ENCODE measurements around the gene TFAP2B. TPM values are rescaled to one million over a fixed set of nuclear protein-coding genes. Genes with fewer than 3 reads are reported as not detected.

TFAP2B gene
- total RNA-seq, 4 donors from 2014 or later = not detected

- intact Hi-C loops (cut with DNase I) = no loop called here
- no peaks in the 10 kb centered on the region for H3K9me3 ChIP-seq
- no peak overlapping the region for H3K27ac ChIP-seq
- WGBS, 2 donors = 4 to 11% methylated on average over 15 of the region's 15 CpGs
- no peak for DNase-seq
- no peaks in the 10 kb centered on the region for H3K4me1 ChIP-seq
- TF ChIP-seq CTCF (IDR thresholded peaks at IDR 0.05) (no peak), POLR2A (IDR thresholded peaks at IDR 0.05) (no peak)
- H3K4me3 ChIP-seq (replicated peaks in 1 of 3) = no peak overlapping the region
- peaks cover 27% of the 10 kb centered on the region for H3K27me3 ChIP-seq
- H3K36me3 ChIP-seq = no peaks in the 10 kb centered on the region
Observed at GRCh38 chr6:50826803-50827202, 8.1 kb downstream of the TFAP2B start.

GRCh38 chr6:50829049-50829448 is 10.4 kb downstream of the TFAP2B start:
- H3K27ac ChIP-seq = no peak overlapping the region
- WGBS, 2 donors = 27 to 30% methylated on average over 2 of the region's 2 CpGs
- no peaks in the 10 kb centered on the region for H3K4me1 ChIP-seq
- H3K27me3 ChIP-seq = peaks cover 16% of the 10 kb centered on the region
- DNase-seq = no peak
- no peak overlapping the region for H3K4me3 ChIP-seq (replicated peaks in 1 of 3)
- H3K36me3 ChIP-seq = no peaks in the 10 kb centered on the region
- no peak for TF ChIP-seq CTCF (IDR thresholded peaks at IDR 0.05)
- TF ChIP-seq POLR2A (IDR thresholded peaks at IDR 0.05) = no peak
- intact Hi-C loops (cut with DNase I) = no loop called here
- no peaks in the 10 kb centered on the region for H3K9me3 ChIP-seq

GRCh38 chr6:50829898-50830444 is 11.3 kb downstream of the TFAP2B start:
- H3K27ac ChIP-seq = no peak overlapping the region
- no peak for DNase-seq
- H3K4me3 ChIP-seq (replicated peaks in 1 of 3) = no peak overlapping the region
- no peaks in the 10 kb centered on the region for H3K4me1 ChIP-seq
- TF ChIP-seq POLR2A (IDR thresholded peaks at IDR 0.05) (no peak), CTCF (IDR thresholded peaks at IDR 0.05) (no peak)
- 3 to 6% methylated on average over 3 of the region's 3 CpGs for WGBS, 2 donors
- no peaks in the 10 kb centered on the region for H3K36me3 ChIP-seq
- intact Hi-C loops (cut with DNase I) = no loop called here
- no peaks in the 10 kb centered on the region for H3K9me3 ChIP-seq
- peaks cover 11% of the 10 kb centered on the region for H3K27me3 ChIP-seq

DNA sequence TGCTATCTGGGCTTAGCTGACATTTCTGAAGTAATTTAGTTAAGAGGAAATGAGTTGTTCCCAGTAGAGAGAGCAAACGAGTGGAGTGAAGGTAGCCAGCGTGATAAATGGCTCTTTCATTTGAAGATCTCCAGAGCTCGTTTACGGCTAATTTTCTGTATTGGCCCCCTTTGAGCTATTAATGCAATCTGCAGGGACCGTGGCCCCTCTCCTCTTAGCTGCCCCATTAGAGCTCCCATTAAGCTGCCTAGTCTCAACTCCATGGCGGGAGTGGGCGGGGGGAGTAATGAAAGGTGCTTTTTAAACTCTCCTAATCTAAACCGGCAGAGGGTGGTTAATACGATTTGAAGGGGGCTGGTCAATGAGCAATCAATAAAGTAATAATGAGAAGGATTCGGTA is 12.5 kb downstream of the TFAP2B start:
- no peaks in the 10 kb centered on the region for H3K9me3 ChIP-seq
- no peaks in the 10 kb centered on the region for H3K36me3 ChIP-seq
- no peak overlapping the region for H3K27ac ChIP-seq
- no peaks in the 10 kb centered on the region for H3K4me1 ChIP-seq
- TF ChIP-seq CTCF (IDR thresholded peaks at IDR 0.05) (no peak), POLR2A (IDR thresholded peaks at IDR 0.05) (no peak)
- DNase-seq = no peak
- H3K27me3 ChIP-seq = peaks cover 12% of the 10 kb centered on the region
- H3K4me3 ChIP-seq (replicated peaks in 1 of 3) = no peak overlapping the region
- WGBS, 2 donors = 4 to 7% methylated on average over 10 of the region's 10 CpGs
- intact Hi-C loops (cut with DNase I) = no loop called here

DNA sequence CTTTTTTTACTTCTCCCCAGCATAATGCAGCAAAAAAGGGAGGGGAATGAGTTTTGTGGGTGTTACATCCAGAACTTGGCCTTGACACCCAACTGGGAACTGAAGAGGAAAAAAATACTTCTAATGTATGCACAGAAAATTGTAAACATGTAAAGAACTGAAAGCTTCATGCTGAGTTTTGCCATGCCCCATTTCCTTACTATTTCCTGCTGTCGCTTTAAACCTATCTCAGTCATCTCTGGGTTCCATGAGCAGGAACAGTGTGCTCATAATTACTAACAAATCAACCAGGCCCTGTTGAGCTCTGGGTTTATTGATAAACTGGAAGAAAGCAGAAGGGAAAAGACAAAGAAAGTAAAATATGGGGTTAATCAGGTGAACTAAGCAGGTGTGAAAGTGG is 14.2 kb downstream of the TFAP2B start:
- TF ChIP-seq POLR2A (IDR thresholded peaks at IDR 0.05) = no peak
- TF ChIP-seq CTCF (IDR thresholded peaks at IDR 0.05) = no peak
- no peak overlapping the region for H3K4me3 ChIP-seq (replicated peaks in 1 of 3)
- H3K36me3 ChIP-seq = no peaks in the 10 kb centered on the region
- no peak for DNase-seq
- intact Hi-C loops (cut with DNase I) = no loop called here
- H3K27ac ChIP-seq = no peak overlapping the region
- H3K4me1 ChIP-seq = peaks cover 0 to 2% of the 10 kb centered on the region in 2 donors
- H3K27me3 ChIP-seq = peaks cover 18% of the 10 kb centered on the region
- no peaks in the 10 kb centered on the region for H3K9me3 ChIP-seq
- WGBS, 2 donors = 78 to 83% methylated on average over 1 of the region's 1 CpG

Measured in thyroid gland (tissue), 4 donors.